SH-SY5Y (cell line): ENCODE measurements around the gene ASTN1.

Experiments
- GATA2 ChIP-seq: IDR thresholded peaks from 2 replicates; pipeline ENCODE4 v1.6.1; 2011; ENCODE audit warnings: mild to moderate bottlenecking, low read depth, low read length
- GATA3 ChIP-seq: IDR thresholded peaks from 2 replicates; pipeline ENCODE4 v1.6.1; 2011; ENCODE audit warnings: low read depth, mild to moderate bottlenecking, low read length, moderate library complexity

GRCh38 chr1:177069490-177069889, 95.0 kb downstream of the ASTN1 start:
- no peak for TF ChIP-seq GATA2
- no peak for TF ChIP-seq GATA3
